CD14-positive monocyte (primary cell): ENCODE data around the gene CYLD. TPM values are rescaled to one million over a fixed set of nuclear protein-coding genes. Genes with fewer than 3 reads are reported as not detected.

ENCODE experiments used
- DNase-seq, 3 donors: peaks; one replicate each; pipeline ENCODE4 v3.0.0-alpha.2; 2011 to 2022
- H2AFZ ChIP-seq: 2 replicates; pipeline ENCODE4 v1.6.0; 2012; ENCODE audit warnings: mild to moderate bottlenecking, low read depth, low read length, inconsistent platforms; ENCODE audit not compliant: insufficient read depth, poor library complexity, severe bottlenecking
- H3K27ac ChIP-seq, 2 donors: 1 replicate in 1 of 2; 2 replicates in 1 of 2; pipeline ENCODE4 v1.5.1; 2012 to 2013; ENCODE audit warnings: low read length in 2 of 2, control low read depth in 1 of 2, inconsistent platforms in 1 of 2, low read depth in 1 of 2, mild to moderate bottlenecking in 1 of 2
- H3K27me3 ChIP-seq, 2 donors: one replicate each; pipeline versions ENCODE4 v1.6.0 to v1.6.1; 2011 to 2013; ENCODE audit warnings: low read length in 2 of 2; ENCODE audit not compliant: control insufficient read depth in 2 of 2, insufficient read depth in 2 of 2
- H3K36me3 ChIP-seq, 2 donors: replicated peaks in 1 of 2; 1 replicate in 1 of 2; 2 replicates in 1 of 2; pipeline versions ENCODE4 v1.5.1 to v1.6.1; 2012 to 2013; ENCODE audit warnings: low read length in 2 of 2, control low read depth in 1 of 2, inconsistent platforms in 1 of 2, mild to moderate bottlenecking in 1 of 2; ENCODE audit not compliant: insufficient read depth in 2 of 2, control insufficient read depth in 1 of 2
- H3K4me1 ChIP-seq, 2 donors: 1 replicate in 1 of 2; 2 replicates in 1 of 2; pipeline versions ENCODE4 v1.5.1 to v1.6.1; 2012 to 2013; ENCODE audit warnings: low read length in 2 of 2, control low read depth in 1 of 2, inconsistent platforms in 1 of 2, mild to moderate bottlenecking in 1 of 2, moderate library complexity in 1 of 2; ENCODE audit not compliant: insufficient read depth in 2 of 2, control insufficient read depth in 1 of 2
- H3K4me2 ChIP-seq: replicated peaks from 2 replicates; pipeline ENCODE3; 2012; ENCODE audit warnings: low read length, moderate library complexity, mild to moderate bottlenecking; ENCODE audit not compliant: poor library complexity, severe bottlenecking; ENCODE audit errors: extremely low read depth
- H3K4me3 ChIP-seq, 3 experiments: fragments of 200-600 bp in 1 of 3; sonication (generic) in 1 of 3; replicated peaks in 1 of 3; 1 replicate in 2 of 3; 2 replicates in 1 of 3; pipeline ENCODE4 v1.5.1; 2011 to 2013; ENCODE audit warnings: low read length in 3 of 3, mild to moderate bottlenecking in 3 of 3, control low read depth in 2 of 3, low read depth in 2 of 3, inconsistent platforms in 1 of 3, moderate library complexity in 1 of 3
- H3K79me2 ChIP-seq: 2 replicates; pipeline ENCODE4 v1.6.0; 2012; ENCODE audit warnings: mild to moderate bottlenecking, control low read depth, inconsistent platforms, low read length, moderate library complexity; ENCODE audit not compliant: insufficient read depth
- H3K9ac ChIP-seq: 2 replicates; pipeline ENCODE4 v1.6.0; 2017; ENCODE audit warnings: low read length, mild to moderate bottlenecking; ENCODE audit not compliant: insufficient read depth, poor library complexity, severe bottlenecking
- H3K9me3 ChIP-seq, 2 donors: replicated peaks in 1 of 2; 1 replicate in 1 of 2; 2 replicates in 1 of 2; pipeline versions ENCODE4 v1.5.1 to v1.6.1; 2012 to 2013; ENCODE audit warnings: low read length in 2 of 2, control low read depth in 1 of 2; ENCODE audit not compliant: control insufficient read depth in 1 of 2, insufficient read depth in 1 of 2
- H4K20me1 ChIP-seq: 2 replicates; pipeline ENCODE4 v1.6.0; 2012; ENCODE audit warnings: mild to moderate bottlenecking, low read length, control low read depth, moderate library complexity; ENCODE audit not compliant: insufficient read depth
- H3K27ac Mint-ChIP-seq, 7 donors: one replicate each; pipeline ENCODE4 v1.8.0; 2020; ENCODE audit warnings: mild to moderate bottlenecking in 7 of 7, mixed read lengths in 7 of 7, moderate library complexity in 6 of 7, inconsistent platforms in 2 of 7
- H3K27me3 Mint-ChIP-seq, 3 donors: one replicate each; pipeline ENCODE4 v1.8.0; 2021 to 2022; ENCODE audit warnings: low read depth in 3 of 3, mild to moderate bottlenecking in 3 of 3, mixed read lengths in 3 of 3, moderate library complexity in 3 of 3, inconsistent platforms in 1 of 3
- H3K36me3 Mint-ChIP-seq, 2 donors: one replicate each; pipeline ENCODE4 v1.8.0; 2020; ENCODE audit warnings: mixed read lengths in 2 of 2, inconsistent platforms in 1 of 2, mild to moderate bottlenecking in 1 of 2
- H3K4me1 Mint-ChIP-seq: one replicate; pipeline ENCODE4 v1.8.0; 2020; ENCODE audit warnings: mild to moderate bottlenecking, mixed read lengths
- H3K4me3 Mint-ChIP-seq, 2 donors: one replicate each; pipeline ENCODE4 v1.8.0; 2020; ENCODE audit warnings: mild to moderate bottlenecking in 2 of 2, mixed read lengths in 2 of 2, moderate library complexity in 1 of 2
- H3K9me3 Mint-ChIP-seq, 7 donors: one replicate each; pipeline ENCODE4 v1.8.0; 2020 to 2022; ENCODE audit warnings: mixed read lengths in 7 of 7, mild to moderate bottlenecking in 6 of 7, moderate library complexity in 6 of 7, inconsistent platforms in 2 of 7
- WGBS: methylation state at CpG from one replicate; pipeline ENCODE4 v1.1.5; 2013; ENCODE audit warnings: missing lambda C conversion rate; ENCODE audit not compliant: insufficient coverage; 5-methylcytosine and 5-hydroxymethylcytosine counted together
- intact Hi-C, 2 donors: fragments of 100-400 bp; cut with micrococcal nuclease; formaldehyde crosslinking; loops; one replicate each; pipeline versions ENCODE4 v1.15.0 to v1.15.1; 2023
- polyA plus RNA-seq, 3 donors: library from polyadenylated mRNA; depleted of rRNA in 1 of 3; unstranded in 2 of 3; stranded (reverse) in 1 of 3; fragments of 300-500 nt in 2 of 3; fragments of >200 nt in 1 of 3; fragmentation: Illumina TruSeq in 2 of 3; gene quantifications; 1 replicate in 2 of 3; 2 replicates in 1 of 3; pipeline ENCODE4 v1.2.3, GENCODE V29; 2012 to 2021
- TF ChIP-seq, protein P1 (sequence below): fragments of 200-600 bp; IDR thresholded peaks from one replicate; pipeline ENCODE4 v1.8.0; 2022; ENCODE audit warnings: antibody characterized with exemption, mild to moderate bottlenecking

CYLD gene
- polyA plus RNA-seq, 3 donors: 32.1 to 57.9 (median 35.9) TPM

DNA sequence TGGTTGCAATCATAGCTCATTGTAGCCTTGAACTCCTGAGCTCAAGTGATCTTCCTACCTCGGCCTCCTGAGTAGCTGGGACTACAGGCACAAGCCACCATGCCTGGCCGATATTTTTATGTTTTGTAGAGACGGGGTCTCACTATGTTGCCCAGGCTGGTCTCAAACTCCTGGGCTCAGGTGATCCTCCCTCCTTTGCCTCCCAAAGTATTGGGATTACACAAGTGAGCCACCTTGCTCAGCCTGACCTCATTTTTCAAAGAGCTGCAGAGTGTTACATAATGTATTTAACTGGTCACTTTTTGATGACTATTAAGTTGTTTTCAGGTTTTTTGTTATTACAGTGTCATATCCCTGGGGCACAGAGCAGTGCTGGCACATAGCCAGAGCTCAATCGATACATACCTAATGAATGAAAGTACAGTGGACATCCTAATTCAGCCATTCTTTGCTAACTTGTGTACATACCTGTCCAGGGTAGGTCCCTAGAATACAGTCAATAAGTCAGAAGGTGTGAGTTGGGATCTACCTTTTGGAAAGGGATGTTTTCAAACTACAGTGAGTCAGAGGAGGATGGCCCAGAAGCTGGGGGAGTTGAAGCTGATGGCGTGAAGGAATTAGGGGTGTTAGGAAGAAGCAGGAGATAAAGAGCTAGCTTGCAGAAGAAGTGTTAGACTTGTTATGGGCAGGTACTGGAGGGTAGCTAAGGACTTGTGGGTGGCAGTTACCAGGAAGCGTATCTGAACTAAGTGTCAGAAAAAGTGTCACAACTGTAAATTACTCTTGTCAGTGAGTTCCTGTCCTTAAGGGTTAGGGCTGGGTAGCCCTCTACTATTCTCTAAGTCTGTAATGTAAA is 20.1 kb upstream of the CYLD start:
- no peak overlapping the region for H3K4me3 Mint-ChIP-seq
- Histone ChIP-seq H3K79me2 (peaks cover 69% of the 10 kb centered on the region), H3K4me2 (no peak overlapping the region), H3K9ac (no peak overlapping the region), H4K20me1 (peaks cover 99% of the 10 kb centered on the region), H3K27ac (peak overlapping the region in 1 of 2 donors; percentile 54), H3K9me3 (peaks cover 4 to 6% of the 10 kb centered on the region in 2 donors), H2AFZ (no peak overlapping the region), H3K4me1 (peaks cover 4 to 23% of the 10 kb centered on the region in 2 donors), H3K36me3 (peaks cover 91 to 99% of the 10 kb centered on the region in 2 donors), H3K4me3 (no peak overlapping the region), H3K27me3 (no peaks in the 10 kb centered on the region)
- no peaks in the 10 kb centered on the region for H3K27me3 Mint-ChIP-seq
- peaks cover 26% of the 10 kb centered on the region for H3K4me1 Mint-ChIP-seq
- H3K27ac Mint-ChIP-seq: peak overlapping the region in 4 of 7 donors; percentile 34 to 82 (median 59)
- DNase-seq: no peak
- intact Hi-C loops: no loop called here
- WGBS: 81% methylated on average over 4 of the region's 6 CpGs
- H3K36me3 Mint-ChIP-seq: peaks cover 86 to 98% of the 10 kb centered on the region in 2 donors
- TF ChIP-seq, protein P1, sequence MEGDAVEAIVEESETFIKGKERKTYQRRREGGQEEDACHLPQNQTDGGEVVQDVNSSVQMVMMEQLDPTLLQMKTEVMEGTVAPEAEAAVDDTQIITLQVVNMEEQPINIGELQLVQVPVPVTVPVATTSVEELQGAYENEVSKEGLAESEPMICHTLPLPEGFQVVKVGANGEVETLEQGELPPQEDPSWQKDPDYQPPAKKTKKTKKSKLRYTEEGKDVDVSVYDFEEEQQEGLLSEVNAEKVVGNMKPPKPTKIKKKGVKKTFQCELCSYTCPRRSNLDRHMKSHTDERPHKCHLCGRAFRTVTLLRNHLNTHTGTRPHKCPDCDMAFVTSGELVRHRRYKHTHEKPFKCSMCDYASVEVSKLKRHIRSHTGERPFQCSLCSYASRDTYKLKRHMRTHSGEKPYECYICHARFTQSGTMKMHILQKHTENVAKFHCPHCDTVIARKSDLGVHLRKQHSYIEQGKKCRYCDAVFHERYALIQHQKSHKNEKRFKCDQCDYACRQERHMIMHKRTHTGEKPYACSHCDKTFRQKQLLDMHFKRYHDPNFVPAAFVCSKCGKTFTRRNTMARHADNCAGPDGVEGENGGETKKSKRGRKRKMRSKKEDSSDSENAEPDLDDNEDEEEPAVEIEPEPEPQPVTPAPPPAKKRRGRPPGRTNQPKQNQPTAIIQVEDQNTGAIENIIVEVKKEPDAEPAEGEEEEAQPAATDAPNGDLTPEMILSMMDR: no peak
- peaks cover 0 to 15% (median 12%) of the 10 kb centered on the region in 7 donors for H3K9me3 Mint-ChIP-seq

DNA sequence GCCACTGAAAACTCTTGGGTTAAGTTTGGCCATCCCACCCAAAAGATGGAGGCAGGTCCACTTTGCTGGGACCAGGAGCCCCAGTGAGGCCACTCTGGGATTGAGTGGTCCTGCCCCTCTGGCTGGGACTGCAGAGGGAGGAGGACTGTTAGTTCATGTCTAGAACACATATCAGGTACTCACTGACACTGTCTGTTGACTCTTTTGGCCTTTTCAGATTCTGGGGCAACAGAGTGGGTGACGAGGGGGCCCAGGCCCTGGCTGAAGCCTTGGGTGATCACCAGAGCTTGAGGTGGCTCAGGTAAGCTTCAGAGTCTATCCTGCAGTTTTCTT is 19.5 kb upstream of the CYLD start:
- H3K9me3 ChIP-seq: peaks cover 4 to 6% of the 10 kb centered on the region in 2 donors
- H3K9me3 Mint-ChIP-seq: peaks cover 0 to 15% (median 12%) of the 10 kb centered on the region in 7 donors
- H3K27me3 Mint-ChIP-seq: no peaks in the 10 kb centered on the region
- no peak overlapping the region for H2AFZ ChIP-seq
- H3K4me1 ChIP-seq: peaks cover 0 to 17% of the 10 kb centered on the region in 2 donors
- H3K27ac Mint-ChIP-seq: peak overlapping the region in 5 of 7 donors; percentile 2 to 82 (median 41)
- no peak overlapping the region for H3K4me3 Mint-ChIP-seq
- DNase-seq: no peak
- H3K4me3 ChIP-seq: no peak overlapping the region
- intact Hi-C loops: no loop called here
- TF ChIP-seq, protein P1: no peak
- peaks cover 21% of the 10 kb centered on the region for H3K4me1 Mint-ChIP-seq
- H3K36me3 Mint-ChIP-seq: peaks cover 86 to 98% of the 10 kb centered on the region in 2 donors
- WGBS: 100% methylated on average over 1 of the region's 1 CpG
- peaks cover 63% of the 10 kb centered on the region for H3K79me2 ChIP-seq
- H4K20me1 ChIP-seq: peaks cover 99% of the 10 kb centered on the region
- no peaks in the 10 kb centered on the region for H3K27me3 ChIP-seq
- H3K27ac ChIP-seq: peak overlapping the region in 1 of 2 donors; percentile 54
- H3K9ac ChIP-seq: no peak overlapping the region
- peaks cover 91 to 99% of the 10 kb centered on the region in 2 donors for H3K36me3 ChIP-seq
- no peak overlapping the region for H3K4me2 ChIP-seq
